ENCODE data around the gene LIMK1.
A peak's percentile ranks its signal among the peaks of the same experiment; 100 is the strongest.
"Not testable (repeated sequence)": the region's sequence is repeated elsewhere in the genome, so short reads cannot be mapped to it uniquely, and the experiment has no call there.

LIMK1 gene

DNA sequence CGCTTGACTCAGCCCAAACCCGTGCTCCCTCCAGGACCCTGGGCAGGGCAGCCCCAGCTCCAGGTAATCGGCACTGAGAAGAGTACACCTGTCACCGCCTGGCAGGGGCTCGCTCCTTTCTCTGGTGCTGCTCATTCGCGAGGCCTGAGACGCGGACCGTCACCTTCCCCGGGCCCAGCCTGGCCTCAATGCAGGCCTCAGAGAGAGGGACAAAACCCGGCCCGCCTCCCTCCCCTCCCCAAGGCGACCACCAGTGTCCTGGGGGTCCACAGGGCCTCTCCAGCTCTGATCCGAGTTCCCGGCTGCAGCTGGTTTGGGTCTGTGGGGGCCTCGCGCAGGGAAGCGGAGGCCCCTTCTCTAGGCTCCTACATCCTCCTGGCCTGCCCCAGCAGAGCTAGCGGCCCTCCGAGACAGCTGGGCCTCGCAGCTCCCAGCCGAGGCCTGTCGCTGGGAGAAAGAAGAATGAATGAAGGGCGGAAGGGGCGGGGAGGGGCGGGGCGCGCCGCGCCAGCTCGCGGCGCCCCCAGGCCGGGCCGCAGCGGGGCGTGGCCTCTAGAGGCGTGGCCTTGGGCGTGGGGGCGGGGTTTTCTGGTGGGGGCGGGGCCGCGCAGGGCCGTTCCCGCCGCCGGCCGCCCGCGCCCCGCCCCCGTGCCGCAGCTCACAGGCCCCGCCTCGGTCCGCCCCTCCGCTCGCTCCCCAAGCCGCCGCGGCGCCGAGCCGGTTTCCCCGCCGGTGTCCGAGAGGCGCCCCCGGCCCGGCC, at the start of gene LIMK1:
Gene LIMK1, plus strand, starts transcription at position 688 of the 760 bp plus-strand sequence. CDS start 187 bp downstream, outside the sequence.
- peak; percentile 46 to 59 for DNase-seq (ENCODE audit: low read depth in 2 of 2)

DNA sequence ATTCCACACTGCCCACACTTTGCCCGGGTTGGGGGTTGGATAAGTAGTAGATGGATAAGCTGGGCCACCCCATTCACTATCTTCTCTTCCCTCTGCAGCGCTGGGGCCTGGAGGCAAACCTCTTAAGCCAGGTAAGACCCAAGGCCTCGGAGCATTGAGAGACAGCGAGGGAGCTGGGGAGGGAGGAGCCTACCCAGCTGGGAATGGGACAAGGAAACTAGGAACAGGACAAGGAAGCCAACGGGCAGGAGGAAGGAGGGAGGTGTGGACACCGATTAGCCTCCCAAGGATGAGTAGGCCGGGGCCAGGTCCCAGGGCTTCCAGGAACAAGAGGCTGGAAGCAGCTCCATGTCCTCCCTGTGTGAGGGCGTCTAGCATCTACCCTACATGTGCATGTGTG, 46.0 kb upstream of the LIMK1 start:
- no peak for DNase-seq (ENCODE audit: low read depth in 2 of 2)

DNA sequence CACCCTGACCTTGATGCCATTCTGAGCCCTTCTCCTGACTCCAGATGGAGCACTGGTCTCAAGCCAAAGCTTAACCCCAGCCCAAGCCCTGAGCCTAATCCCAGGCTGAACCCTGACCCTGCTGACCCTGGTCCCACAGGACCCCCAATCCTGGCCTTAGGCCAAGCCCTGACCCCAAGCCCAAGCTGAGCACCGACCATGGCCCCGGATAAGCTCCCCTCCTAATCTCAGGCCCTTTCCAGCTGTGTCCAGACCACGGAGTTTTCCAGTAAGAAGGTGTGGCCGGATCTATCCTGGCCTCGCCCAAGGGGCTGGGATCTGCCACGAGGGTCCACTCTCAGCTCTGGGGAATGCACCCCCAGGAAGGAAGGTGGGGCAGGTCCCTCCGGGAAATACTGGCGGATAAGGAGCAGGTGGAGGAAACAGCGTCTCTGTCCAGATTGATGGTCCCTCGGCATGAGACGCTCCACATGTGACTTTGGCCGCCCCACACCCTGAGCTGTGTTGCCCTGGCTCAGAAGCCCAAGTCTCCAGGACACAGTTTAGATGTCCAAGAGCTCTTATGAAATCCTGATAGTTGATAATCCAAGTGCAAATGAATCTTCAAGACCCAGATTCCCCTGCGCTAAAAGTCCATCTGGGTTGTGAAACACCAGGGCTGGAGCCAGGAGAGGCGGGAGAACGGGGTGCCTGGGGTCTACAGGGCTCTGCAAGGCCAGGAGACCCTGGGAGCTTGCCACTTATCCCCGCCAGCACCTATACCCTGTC, 45.2 kb upstream of the LIMK1 start:
- DNase-seq (ENCODE audit: low read depth in 2 of 2): no peak

DNA sequence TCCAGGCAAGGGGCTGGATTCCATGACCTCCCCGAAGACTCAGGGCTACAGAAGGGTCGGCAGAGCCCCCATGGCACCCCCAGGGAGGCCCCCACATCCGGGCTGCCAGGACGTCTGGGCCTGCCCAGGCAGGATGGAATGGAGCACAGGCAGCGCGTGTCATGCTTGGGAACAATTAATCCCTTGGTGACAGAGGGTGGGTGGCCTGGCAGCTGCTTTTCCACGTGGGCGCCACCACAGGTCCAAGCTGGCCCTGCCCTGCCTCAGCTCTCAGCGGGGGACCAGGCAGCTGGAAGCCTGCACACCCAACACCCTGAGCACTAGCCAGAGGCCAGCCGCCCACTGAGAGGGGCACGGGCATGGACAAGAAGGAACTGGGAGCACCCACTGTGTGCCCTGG, 44.3 kb upstream of the LIMK1 start:
- no peak for DNase-seq (ENCODE audit: low read depth in 2 of 2)

DNA sequence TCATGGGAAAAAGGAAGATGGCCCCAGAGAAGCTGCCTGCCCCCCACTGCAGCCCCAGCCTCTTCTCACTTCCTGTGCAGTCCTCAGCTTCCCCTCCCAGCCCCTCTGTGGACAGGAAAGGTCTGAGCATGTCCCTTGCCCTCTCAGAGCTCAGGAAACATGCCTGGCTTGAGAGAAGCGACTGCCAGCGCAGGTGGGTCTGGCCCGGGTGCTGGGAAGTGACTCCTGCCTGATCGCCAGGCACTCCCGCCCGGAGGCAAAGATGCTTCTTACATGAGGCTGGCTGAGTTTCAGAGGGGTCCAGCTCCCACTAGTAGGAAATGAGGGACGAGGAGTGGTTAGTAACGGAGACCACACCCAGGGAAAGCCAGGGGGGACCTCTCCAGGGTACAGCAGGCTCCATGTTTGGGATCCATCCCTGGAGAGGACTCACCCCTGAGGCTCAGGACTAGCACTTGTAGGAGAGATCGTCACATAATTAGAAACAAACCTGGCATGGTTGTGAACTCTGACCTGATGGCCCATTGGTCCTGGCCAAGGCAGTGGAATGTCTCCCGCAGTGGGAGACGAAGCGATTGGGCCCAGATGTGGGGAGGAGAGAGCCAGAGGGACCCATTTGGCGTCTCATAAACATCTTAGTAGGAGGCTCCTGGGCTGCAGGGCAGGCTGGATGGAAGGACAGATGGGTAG, 43.4 kb upstream of the LIMK1 start:
- DNase-seq (ENCODE audit: low read depth in 2 of 2): no peak

DNA sequence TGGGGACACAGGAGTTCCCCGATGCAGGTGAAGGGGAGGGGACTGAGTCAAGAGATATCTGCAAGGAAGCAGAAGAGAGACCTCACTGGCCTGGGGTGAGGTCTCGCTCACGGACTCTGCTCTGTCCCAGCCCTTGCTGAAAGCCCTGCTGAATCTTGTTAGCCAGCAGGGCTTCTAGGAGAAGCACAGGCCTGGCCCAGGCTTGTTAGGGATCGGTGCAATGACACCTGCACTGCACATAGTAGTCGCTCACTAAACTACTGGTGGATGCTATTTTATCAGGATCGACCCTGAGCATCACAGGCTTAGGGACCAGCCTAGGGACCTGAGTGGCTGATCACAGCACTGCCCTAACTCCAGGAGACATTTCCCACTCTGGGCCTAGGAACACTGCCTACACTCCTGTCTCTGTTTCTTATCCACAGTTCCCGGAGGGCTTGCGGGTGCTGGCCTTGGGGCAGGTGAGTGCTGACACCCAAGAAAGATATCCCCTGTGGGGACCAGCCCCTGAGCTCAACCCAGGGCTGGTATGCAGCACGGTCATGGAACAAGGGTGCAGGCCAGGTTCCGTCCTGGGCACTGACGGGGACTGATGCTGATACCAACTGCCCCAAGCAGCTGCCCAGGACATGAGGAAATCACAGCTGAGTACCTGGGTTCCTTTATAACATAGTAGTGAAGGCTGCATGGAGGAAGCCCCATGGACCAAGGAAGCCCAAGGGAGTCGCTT, 42.6 kb upstream of the LIMK1 start:
- no peak for DNase-seq (ENCODE audit: low read depth in 2 of 2)

DNA sequence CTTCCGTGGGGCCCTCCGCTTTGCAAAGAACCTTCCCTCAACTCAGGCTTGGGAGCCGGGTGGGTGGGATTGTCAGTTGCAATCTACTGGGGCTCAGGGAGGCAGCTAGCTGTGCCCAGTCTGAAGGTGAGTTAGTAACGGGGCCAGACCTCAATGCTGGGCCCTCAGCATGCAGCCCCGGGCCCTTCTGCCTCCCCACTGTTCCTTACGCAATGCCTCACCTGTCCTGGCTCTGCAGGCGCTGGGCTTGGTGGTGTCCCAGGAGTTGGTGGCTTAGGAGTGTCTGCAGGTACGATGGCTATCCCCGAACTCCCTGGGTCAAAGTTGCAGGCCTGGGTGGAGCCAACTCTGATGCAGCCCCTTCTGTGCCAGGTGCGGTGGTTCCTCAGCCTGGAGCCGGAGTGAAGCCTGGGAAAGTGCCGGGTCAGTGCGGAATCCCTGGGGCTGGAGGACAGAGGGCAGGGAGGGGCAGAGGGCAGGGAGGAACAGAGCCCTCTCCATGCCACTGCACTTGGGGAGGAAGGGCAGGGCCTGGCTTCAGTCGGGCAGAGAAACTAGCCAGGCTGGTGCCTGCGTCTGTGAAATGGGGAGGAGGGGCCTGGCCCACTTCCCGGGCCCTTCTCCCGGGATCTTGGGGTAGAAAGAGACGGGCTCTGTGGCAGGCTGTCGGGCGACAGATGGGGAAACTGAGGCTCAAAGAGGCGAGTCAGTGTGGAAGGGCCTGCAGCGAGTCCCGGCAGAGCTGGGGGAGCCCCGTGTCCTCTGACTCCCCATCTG, 40.7 kb upstream of the LIMK1 start:
- no peak for DNase-seq (ENCODE audit: low read depth in 2 of 2)

DNA sequence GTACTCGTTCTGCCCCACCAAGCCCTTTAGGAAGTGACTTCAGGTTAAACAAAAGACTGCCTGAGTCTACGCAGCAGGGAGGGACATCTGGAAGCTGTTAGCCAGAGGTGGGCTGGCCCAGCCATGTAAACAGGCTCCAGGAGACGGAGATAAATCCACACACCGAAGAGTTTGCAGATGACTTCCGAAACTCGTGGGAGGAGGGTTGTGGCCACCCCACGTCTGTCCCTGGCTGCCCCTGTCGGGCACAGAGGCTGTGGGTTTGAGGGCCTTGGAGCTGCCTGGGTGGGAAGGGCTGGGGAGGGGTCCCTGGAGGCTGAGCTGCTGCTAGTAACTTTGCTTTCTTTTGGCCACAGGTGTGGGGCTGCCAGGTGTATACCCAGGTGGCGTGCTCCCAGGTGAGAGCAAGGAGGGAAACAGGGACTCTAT, 40.1 kb upstream of the LIMK1 start:
- DNase-seq (ENCODE audit: low read depth in 2 of 2): peak; percentile 51 to 57

DNA sequence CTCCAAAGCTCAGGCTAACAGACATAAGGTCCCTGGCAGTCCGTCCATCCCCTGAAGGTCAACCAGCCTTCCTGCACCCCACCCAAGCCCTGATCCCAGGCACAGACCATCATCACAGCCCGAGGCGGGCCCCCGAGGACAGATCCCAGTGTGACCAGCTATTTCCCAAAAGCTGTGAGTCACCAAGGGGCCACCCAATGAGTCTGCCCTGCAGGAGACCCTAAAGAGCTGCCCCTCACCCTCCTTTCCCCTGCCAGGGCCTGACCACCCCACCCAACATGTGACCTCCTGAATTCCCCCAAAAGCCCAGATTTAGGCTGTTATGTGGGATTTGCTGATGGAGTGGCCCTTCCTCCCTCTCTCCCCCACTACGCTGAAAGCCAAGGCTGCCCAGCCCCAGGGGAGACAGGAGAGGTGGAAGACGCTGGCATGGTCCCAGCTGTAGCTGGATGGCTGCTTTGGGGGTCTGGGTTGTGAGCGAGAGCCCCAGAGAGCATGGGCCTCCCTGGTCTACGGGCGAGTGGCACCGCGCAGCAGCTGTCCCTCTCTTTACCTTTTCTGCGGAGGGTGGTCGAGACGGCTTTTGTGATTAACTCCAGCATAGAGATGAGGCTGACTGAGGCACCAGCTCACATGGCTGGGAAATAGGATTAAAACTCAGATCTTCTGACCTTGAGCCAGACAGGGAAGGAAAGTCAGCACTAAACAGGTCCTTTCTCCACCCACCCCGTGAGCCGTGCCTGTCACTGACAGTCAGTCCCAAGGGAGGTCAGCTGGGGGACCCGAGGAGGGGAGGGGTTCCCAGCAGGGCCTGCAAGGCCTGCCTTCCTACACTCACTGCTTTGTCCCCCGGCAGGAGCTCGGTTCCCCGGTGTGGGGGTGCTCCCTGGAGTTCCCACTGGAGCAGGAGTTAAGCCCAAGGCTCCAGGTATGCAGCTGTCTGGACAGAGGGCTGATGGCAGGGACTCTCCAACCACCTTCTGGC, 38.9 kb upstream of the LIMK1 start:
- DNase-seq (ENCODE audit: low read depth in 2 of 2): no peak

DNA sequence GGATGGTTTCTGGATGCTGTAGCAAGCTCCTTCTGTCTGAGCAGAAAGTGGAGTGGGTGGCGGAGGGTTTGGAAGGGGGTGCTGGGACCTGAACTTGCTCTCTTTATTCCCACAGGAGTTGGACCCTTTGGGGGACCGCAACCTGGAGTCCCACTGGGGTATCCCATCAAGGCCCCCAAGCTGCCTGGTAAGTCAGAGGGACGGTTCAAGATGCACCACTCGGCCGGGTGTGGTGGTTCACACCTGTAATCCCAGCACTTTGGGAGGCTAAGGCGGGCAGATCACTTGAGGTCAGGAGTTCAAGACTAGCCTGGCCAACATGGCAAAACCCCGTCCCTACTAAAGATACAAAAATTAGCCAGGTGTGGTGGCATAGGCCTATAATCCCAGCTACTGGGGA, 37.0 kb upstream of the LIMK1 start:
- DNase-seq (ENCODE audit: low read depth in 2 of 2): not testable (repeated sequence)

DNA sequence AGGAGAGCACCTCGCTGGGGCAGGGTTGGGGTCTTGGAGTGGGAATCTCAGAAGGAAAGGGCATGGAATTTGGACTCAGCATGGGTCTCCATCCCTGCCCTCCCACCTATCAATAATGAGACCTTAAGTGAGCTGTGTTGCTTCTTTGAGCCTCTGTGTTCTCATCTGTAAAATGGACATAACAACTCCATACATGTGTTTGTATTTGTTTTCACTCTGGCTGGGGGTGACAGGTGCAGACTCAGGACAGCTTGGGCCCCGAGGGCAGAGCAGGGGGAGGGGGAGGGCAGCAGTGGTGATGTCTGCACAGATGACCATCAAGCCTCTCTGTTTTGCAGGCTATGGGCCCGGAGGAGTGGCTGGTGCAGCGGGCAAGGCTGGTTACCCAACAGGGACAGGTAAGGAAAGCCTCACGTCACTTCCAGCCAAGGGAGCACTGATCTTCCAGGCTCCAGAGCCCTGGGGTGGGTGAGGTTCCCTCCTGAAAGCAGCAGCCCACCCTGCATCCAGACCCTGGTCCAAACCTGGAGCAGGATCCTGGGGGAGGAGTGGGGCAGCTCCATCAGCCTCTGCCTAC, 35.7 kb upstream of the LIMK1 start:
- no peak for DNase-seq (ENCODE audit: low read depth in 2 of 2)

DNA sequence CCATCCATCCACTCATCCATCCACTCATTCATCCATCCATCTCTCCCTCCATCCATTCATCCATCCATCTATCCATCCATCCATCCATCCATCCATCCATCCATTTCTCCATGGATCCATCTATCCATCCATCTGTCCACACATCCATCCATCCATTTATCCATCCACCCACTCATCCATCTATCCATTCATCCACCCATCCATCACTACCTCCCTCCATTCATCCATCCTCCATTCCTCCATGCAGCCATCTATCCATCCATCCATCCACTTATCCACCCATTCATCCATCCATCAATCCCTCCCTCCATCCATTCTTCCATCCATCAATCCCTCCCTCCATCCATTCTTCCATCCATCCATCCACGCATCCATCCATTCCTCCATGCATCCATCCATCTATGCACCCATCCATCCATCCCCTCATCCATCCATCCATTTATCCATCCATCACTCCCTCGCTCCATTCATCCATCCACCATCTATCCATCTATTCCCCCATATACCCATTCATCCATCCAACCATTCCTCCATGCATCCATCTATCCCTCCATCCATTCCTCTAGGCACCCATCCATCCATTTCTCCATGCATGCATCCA, 34.5 kb upstream of the LIMK1 start:
- DNase-seq (ENCODE audit: low read depth in 2 of 2): no peak

DNA sequence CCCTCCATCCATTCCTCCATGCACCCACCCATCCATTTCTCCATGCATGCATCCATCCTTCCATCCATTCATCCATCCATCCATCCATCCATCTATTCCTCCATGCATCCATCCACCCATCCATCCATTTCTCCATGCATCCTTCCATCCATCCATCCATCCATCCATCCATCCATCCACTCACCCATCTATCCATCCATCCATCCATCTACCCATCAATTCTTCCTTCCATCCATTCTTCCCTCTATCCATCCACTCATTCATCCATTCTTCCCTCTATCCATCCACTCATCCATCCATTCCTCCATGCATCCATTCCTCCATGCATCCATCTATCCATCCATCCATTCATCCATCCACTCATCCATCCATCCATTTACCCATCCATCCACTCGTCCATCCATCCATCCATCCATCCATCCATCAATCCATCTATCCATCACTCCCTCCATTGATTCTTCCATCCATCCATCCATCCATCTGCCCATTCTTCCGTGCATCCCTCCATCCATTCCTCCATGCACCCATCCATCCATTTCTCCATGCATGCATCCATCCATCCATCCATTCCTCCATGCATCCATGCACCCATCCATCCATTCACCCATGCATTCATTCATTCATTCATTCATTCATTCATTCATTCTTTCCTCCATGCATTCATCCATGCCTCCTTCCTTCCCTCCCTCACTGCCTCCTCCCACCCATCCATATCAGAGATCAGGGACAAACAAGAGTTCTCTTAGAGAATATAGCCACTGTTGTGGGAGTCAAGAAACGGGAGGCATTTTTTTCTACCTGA, 33.4 kb upstream of the LIMK1 start:
- no peak for DNase-seq (ENCODE audit: low read depth in 2 of 2)

DNA sequence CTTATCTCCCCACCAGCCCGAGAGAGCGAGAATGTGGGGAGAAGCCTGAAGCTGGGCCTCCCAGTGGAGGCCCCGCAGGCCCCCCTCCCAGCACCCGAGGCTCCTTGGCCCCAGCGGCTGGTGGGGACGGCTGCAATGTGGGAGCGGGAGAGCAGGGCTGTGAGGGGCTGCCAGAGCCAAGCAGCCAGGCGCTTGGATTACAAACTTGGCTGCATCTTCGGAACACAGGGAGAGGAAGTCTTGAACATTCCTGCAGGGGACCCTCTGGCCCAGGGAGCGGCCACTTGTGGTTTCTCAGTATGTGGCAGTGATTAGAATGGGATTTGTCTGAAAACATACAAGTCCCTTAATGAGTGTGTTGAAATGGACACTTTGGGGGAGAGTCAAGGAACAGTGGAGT, 32.4 kb upstream of the LIMK1 start:
- DNase-seq (ENCODE audit: low read depth in 2 of 2): no peak

DNA sequence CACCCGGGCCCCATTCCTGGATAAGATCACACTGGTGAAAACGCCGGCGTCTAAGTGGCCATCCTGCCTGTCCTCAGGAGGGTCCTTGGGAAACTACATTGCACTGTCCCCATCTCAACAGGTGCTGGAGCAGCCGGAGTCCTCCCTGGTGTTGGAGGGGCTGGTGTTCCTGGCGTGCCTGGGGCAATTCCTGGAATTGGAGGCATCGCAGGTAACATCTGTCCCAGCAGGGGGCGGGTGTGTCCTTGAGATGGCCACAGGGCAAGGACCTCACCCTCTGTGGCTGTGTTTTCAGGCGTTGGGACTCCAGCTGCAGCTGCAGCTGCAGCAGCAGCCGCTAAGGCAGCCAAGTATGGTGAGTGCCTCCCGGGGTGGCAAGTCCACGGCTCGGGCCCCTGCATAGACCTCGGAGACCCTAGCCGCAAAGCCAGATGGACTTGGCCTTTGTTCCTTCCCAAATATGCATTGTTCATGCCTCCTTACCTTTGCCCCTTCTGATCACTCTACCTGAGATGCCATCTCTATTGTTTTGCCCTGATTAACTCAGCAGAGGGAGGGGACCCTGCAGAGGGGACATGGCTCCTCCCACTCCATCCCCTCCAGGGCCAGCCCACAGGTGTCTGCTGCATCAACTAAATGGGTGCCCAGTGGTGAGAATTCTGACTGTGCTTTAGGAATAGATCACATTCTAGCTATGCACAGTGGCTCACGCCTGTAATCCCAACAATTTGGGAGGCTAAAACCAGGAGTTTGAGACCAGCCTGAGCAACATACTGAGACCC, 31.8 kb upstream of the LIMK1 start:
- DNase-seq (ENCODE audit: low read depth in 2 of 2): no peak

DNA sequence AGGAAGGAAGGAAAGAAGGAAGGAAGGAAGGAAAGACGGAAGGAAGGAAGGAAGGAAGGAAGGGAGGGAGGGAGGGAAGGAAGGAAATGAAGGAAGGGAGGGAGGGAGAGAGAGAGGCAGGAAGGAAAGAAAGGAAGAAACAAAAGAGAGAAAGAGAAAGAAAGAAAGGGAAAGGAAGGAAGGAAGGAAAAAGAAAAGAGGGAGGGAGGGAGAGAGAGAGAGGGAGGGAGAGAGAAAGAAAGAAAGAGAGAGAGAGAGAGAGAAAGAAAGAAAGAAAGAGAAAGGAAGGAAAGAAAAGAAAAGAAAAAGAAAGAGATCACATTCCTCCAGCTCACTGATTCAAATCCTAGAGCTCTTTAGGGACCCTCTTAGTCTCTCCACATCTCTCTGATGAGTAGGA, 31.0 kb upstream of the LIMK1 start:
- no peak for DNase-seq (ENCODE audit: low read depth in 2 of 2)

DNA sequence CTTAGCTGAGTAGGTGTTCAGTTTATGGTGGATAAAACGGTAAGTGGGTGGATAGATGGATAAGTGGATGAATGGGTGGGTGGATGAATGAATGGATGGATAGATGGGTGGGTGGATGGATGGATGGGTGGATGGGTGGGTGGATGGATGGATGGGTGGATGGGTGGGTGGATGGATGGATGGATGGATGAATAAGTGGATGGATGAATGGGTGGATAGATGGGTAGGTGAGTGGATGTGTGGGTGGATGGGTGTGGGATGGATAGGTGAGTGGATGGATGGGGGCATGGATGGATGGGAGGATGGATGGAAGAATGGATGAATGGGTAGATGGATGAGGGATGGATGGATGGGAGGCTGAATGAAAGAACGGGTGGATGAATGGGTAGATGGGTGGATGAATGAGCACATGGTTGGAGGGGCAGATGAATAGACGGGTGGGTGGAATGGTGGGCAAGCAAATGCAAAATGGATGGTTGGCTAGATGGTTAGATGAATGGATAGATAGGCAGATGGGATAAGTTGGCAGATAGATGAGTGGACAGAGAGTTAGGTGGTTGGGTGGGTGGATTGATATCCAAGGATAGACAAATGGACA, 29.9 kb upstream of the LIMK1 start:
- DNase-seq (ENCODE audit: low read depth in 2 of 2): no peak
